ENCODE data around the gene UGT2A2. TPM values are rescaled to one million over a fixed set of nuclear protein-coding genes. Genes with fewer than 3 reads are reported as not detected.

Gene UGT2A2
- total RNA-seq, 2 experiments from 2014 or later: not detected

DNA sequence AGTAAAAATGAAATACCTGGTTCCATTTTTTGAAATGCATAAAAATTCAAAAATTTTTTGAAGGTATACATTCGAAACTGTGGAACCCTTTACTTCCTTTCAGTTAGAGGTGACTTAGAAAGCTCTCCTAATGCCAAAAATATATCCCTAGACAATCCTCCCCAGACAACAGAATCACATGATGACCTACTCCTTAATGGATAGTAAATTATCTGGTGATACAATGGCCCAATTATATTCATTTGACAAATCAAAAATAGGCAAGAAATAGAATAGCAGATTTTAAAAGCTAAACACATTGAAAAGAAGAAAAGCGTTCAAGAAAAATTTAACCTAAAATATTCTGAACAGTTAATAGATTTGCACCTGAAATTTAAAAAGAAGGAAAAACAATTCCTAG is 3.5 kb upstream of the UGT2A2 start:
- no peak overlapping the region for H3K27ac Mint-ChIP-seq
- intact Hi-C loops (cut with DNase I, micrococcal nuclease): no loop called here
- no peak for DNase-seq
- H3K4me1 Mint-ChIP-seq (ENCODE audit: low read depth): no peaks in the 10 kb centered on the region
- Histone ChIP-seq H3K36me3 (ENCODE audit: insufficient read depth, low read length) (no peaks in the 10 kb centered on the region), H3K27me3 (ENCODE audit: control insufficient read depth in 1 of 2, insufficient read depth in 2 of 2, low read length in 2 of 2) (no peaks in the 10 kb centered on the region), H3K4me3 (ENCODE audit: low read length) (no peak overlapping the region), H3K4me1 (ENCODE audit: insufficient read depth, low read length) (no peaks in the 10 kb centered on the region), H3K9me3 (ENCODE audit: control insufficient read depth in 1 of 2, insufficient read depth in 1 of 2, low read length in 2 of 2) (no peaks in the 10 kb centered on the region), H3K27ac (ENCODE audit: low read depth in 1 of 2, low read length in 2 of 2) (no peak overlapping the region)
- no peaks in the 10 kb centered on the region for H3K9me3 Mint-ChIP-seq
- no peaks in the 10 kb centered on the region for H3K27me3 Mint-ChIP-seq
- TF ChIP-seq, protein P1, sequence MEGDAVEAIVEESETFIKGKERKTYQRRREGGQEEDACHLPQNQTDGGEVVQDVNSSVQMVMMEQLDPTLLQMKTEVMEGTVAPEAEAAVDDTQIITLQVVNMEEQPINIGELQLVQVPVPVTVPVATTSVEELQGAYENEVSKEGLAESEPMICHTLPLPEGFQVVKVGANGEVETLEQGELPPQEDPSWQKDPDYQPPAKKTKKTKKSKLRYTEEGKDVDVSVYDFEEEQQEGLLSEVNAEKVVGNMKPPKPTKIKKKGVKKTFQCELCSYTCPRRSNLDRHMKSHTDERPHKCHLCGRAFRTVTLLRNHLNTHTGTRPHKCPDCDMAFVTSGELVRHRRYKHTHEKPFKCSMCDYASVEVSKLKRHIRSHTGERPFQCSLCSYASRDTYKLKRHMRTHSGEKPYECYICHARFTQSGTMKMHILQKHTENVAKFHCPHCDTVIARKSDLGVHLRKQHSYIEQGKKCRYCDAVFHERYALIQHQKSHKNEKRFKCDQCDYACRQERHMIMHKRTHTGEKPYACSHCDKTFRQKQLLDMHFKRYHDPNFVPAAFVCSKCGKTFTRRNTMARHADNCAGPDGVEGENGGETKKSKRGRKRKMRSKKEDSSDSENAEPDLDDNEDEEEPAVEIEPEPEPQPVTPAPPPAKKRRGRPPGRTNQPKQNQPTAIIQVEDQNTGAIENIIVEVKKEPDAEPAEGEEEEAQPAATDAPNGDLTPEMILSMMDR (IDR thresholded peaks at IDR 0.05): no peak
- no peak for ATAC-seq (ENCODE audit: poor library complexity)
- ChIA-PET POLR2A (no interaction called here), CTCF (no interaction called here)
- no peaks in the 10 kb centered on the region for H3K36me3 Mint-ChIP-seq (ENCODE audit: low read depth)
- H3K4me3 Mint-ChIP-seq: no peak overlapping the region

- POLR2A ChIA-PET: no interaction called here
These were observed 847 bp upstream of the UGT2A2 start for GRCh38 chr4:69640289-69640688.

DNA sequence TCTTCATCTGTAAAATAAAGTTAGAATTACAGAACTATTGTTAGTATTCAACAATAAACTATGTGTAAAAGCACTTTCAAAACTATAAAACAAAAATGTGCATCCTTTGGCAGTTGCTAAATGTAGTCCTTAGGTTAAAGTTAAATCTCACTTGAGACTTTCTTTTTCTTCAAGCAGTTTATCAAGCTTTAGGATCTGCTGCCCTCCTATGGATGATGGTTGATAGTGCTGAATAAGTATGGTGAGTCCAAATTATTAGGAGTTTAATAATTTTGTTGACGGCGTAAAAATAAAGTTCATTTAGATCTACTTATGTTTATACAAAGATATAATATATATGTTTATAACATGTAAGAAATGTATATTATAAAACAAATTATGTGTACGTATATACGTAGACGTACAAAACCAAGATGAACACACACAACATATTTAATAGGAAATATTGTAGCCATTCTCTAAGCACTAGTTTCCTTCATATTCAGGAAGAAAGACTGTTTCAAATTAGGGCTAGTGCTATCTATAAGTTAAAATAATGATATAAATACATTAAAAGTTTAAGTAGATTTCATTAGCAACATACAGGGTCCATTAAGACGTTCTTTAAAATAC is 22.3 kb downstream of the UGT2A2 start:
- Histone ChIP-seq H3K4me1 (ENCODE audit: insufficient read depth, low read length) (no peaks in the 10 kb centered on the region), H3K27me3 (ENCODE audit: control insufficient read depth in 1 of 2, insufficient read depth in 2 of 2, low read length in 2 of 2) (no peaks in the 10 kb centered on the region), H3K9me3 (ENCODE audit: control insufficient read depth in 1 of 2, insufficient read depth in 1 of 2, low read length in 2 of 2) (no peaks in the 10 kb centered on the region), H3K36me3 (ENCODE audit: insufficient read depth, low read length) (no peaks in the 10 kb centered on the region), H3K4me3 (ENCODE audit: low read length) (no peak overlapping the region), H3K27ac (ENCODE audit: low read depth in 1 of 2, low read length in 2 of 2) (no peak overlapping the region)
- TF ChIP-seq, protein P1 (IDR thresholded peaks at IDR 0.05): no peak
- Mint-ChIP-seq H3K4me3 (no peak overlapping the region), H3K36me3 (ENCODE audit: low read depth) (no peaks in the 10 kb centered on the region), H3K9me3 (no peaks in the 10 kb centered on the region), H3K4me1 (ENCODE audit: low read depth) (no peaks in the 10 kb centered on the region), H3K27ac (no peak overlapping the region), H3K27me3 (no peaks in the 10 kb centered on the region)
- DNase-seq (no peak), ATAC-seq (ENCODE audit: poor library complexity) (no peak)
- intact Hi-C loops (cut with DNase I, micrococcal nuclease): no loop called here
- POLR2A ChIA-PET: no interaction called here
- CTCF ChIA-PET: no interaction called here

More at GRCh38 chr4:69640289-69640688, 847 bp upstream of the UGT2A2 start:
- H3K27me3 ChIP-seq (ENCODE audit: control insufficient read depth in 1 of 2, insufficient read depth in 2 of 2, low read length in 2 of 2): no peaks in the 10 kb centered on the region
- Mint-ChIP-seq H3K4me3 (no peak overlapping the region), H3K27me3 (no peaks in the 10 kb centered on the region), H3K36me3 (ENCODE audit: low read depth) (no peaks in the 10 kb centered on the region), H3K27ac (no peak overlapping the region), H3K4me1 (ENCODE audit: low read depth) (no peaks in the 10 kb centered on the region), H3K9me3 (no peaks in the 10 kb centered on the region)
- no peaks in the 10 kb centered on the region for H3K4me1 ChIP-seq (ENCODE audit: insufficient read depth, low read length)
- CTCF ChIA-PET: no interaction called here
- TF ChIP-seq, protein P1 (IDR thresholded peaks at IDR 0.05): no peak
- DNase-seq: no peak
- H3K27ac ChIP-seq (ENCODE audit: low read depth in 1 of 2, low read length in 2 of 2): no peak overlapping the region
- H3K9me3 ChIP-seq (ENCODE audit: control insufficient read depth in 1 of 2, insufficient read depth in 1 of 2, low read length in 2 of 2): no peaks in the 10 kb centered on the region
- no peaks in the 10 kb centered on the region for H3K36me3 ChIP-seq (ENCODE audit: insufficient read depth, low read length)
- intact Hi-C loops (cut with DNase I, micrococcal nuclease): no loop called here
- no peak overlapping the region for H3K4me3 ChIP-seq (ENCODE audit: low read length)
- ATAC-seq (ENCODE audit: poor library complexity): no peak
